ENCODE results near the gene PAX8.

Gene PAX8

GRCh38 chr2:113201496-113202304 is 77.0 kb downstream of the PAX8 start:
- DNase-seq = no peak

- DNase-seq = no peak
Measured at GRCh38 chr2:113200736-113201490, 77.8 kb downstream of the PAX8 start.

GRCh38 chr2:113200236-113200635 is 78.5 kb downstream of the PAX8 start:
- DNase-seq = no peak

- DNase-seq = peak; percentile 70
Measured at GRCh38 chr2:113198790-113199612, 79.7 kb downstream of the PAX8 start.

GRCh38 chr2:113198048-113198789 is 80.5 kb downstream of the PAX8 start:
- no peak for DNase-seq

GRCh38 chr2:113197347-113198047 is 81.2 kb downstream of the PAX8 start:
- no peak for DNase-seq

GRCh38 chr2:113196839-113197238 is 81.9 kb downstream of the PAX8 start:
- DNase-seq = no peak

GRCh38 chr2:113195923-113196501 is 82.7 kb downstream of the PAX8 start:
- no peak for DNase-seq

GRCh38 chr2:113192459-113193100 is 86.1 kb downstream of the PAX8 start:
- no peak for DNase-seq

GRCh38 chr2:113190871-113191270 is 87.8 kb downstream of the PAX8 start:
- DNase-seq = no peak

- DNase-seq = no peak
Measured at GRCh38 chr2:113187771-113188170, 91.0 kb downstream of the PAX8 start.

- no peak for DNase-seq
Measured at GRCh38 chr2:113186433-113186796, 92.3 kb downstream of the PAX8 start.

- DNase-seq = no peak
Measured at GRCh38 chr2:113185664-113186432, 92.9 kb downstream of the PAX8 start.

GRCh38 chr2:113184531-113185230 is 94.0 kb downstream of the PAX8 start:
- no peak for DNase-seq

GRCh38 chr2:113183703-113184102 is 95.0 kb downstream of the PAX8 start:
- no peak for DNase-seq

GRCh38 chr2:113183264-113183663 is 95.5 kb downstream of the PAX8 start:
- DNase-seq = no peak

- no peak for DNase-seq
Measured at GRCh38 chr2:113182471-113183260, 96.1 kb downstream of the PAX8 start.

GRCh38 chr2:113181258-113182051 is 97.3 kb downstream of the PAX8 start:
- DNase-seq = peak; percentile 68

Measured in NCI-H2029 (cell line).